22Rv1 (cell line): ENCODE results near the gene SLC35F3.

Experiments
- ZFX ChIP-seq: fragments of 450-650 bp; IDR thresholded peaks from 2 replicates; pipeline ENCODE4 v1.6.1; 2017; ENCODE audit warnings: antibody characterized with exemption, borderline replicate concordance
- TF ChIP-seq, protein P1 (sequence below): fragments of 450-650 bp; IDR thresholded peaks from 2 replicates; pipeline ENCODE4 v1.5.1; 2017; ENCODE audit warnings: mild to moderate bottlenecking

GRCh38 chr1:234141006-234141405 is 236.5 kb downstream of the SLC35F3 start:
- no peak for TF ChIP-seq ZFX
- TF ChIP-seq, protein P1, sequence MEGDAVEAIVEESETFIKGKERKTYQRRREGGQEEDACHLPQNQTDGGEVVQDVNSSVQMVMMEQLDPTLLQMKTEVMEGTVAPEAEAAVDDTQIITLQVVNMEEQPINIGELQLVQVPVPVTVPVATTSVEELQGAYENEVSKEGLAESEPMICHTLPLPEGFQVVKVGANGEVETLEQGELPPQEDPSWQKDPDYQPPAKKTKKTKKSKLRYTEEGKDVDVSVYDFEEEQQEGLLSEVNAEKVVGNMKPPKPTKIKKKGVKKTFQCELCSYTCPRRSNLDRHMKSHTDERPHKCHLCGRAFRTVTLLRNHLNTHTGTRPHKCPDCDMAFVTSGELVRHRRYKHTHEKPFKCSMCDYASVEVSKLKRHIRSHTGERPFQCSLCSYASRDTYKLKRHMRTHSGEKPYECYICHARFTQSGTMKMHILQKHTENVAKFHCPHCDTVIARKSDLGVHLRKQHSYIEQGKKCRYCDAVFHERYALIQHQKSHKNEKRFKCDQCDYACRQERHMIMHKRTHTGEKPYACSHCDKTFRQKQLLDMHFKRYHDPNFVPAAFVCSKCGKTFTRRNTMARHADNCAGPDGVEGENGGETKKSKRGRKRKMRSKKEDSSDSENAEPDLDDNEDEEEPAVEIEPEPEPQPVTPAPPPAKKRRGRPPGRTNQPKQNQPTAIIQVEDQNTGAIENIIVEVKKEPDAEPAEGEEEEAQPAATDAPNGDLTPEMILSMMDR = no peak
